ENCODE results near the gene PARD3.

The PARD3 gene

DNA sequence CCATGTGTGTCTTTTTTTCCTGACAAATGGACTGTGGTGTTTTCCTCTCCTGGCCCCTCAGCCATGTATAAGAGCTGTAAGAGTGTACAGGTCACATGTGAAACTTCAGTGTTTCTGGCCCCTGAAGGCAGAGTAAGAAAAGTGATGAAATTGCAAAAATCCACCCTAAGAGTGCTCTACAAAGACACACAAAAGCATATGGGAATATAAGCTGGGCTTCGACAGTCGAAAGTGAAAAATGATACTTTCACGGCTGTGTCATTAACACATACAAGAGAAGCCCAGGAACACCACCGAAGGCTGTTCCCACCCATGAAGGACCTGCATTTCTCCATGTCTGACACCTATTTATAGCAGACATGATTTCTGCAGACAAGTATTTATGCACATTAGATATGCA is 192.2 kb downstream of the PARD3 start:
- FAIRE-seq, result no peak
- DNase-seq (ENCODE audit: insufficient read length, low spot score), result no peak
- TF ChIP-seq, protein P1, sequence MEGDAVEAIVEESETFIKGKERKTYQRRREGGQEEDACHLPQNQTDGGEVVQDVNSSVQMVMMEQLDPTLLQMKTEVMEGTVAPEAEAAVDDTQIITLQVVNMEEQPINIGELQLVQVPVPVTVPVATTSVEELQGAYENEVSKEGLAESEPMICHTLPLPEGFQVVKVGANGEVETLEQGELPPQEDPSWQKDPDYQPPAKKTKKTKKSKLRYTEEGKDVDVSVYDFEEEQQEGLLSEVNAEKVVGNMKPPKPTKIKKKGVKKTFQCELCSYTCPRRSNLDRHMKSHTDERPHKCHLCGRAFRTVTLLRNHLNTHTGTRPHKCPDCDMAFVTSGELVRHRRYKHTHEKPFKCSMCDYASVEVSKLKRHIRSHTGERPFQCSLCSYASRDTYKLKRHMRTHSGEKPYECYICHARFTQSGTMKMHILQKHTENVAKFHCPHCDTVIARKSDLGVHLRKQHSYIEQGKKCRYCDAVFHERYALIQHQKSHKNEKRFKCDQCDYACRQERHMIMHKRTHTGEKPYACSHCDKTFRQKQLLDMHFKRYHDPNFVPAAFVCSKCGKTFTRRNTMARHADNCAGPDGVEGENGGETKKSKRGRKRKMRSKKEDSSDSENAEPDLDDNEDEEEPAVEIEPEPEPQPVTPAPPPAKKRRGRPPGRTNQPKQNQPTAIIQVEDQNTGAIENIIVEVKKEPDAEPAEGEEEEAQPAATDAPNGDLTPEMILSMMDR (IDR thresholded peaks at IDR 0.05; ENCODE audit: insufficient read depth, missing control alignments), result no peak

GRCh38 chr10:34618611-34619010 is 196.5 kb downstream of the PARD3 start:
- DNase-seq (ENCODE audit: insufficient read length, low spot score), result no peak
- FAIRE-seq, result no peak
- TF ChIP-seq, protein P1 (IDR thresholded peaks at IDR 0.05; ENCODE audit: insufficient read depth, missing control alignments), result no peak

DNA sequence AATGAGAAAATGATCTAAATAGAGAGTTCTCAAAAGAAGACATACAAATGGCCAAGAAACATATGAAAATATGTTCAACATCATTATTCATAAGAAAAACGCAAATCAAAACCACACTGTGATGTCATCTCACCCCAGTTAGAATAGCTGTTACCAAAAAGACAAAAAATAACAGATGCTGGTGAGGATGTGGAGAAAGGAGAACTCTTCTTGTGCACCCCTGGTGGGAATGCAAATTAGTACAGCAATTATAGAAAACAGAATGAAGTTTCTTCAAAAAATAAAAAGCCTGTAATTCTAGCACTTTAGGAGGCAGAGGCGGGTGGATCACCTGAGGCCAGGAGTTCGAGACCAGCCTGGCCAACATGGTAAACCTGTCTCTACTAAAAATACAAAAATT is 199.3 kb downstream of the PARD3 start:
- TF ChIP-seq, protein P1 (IDR thresholded peaks at IDR 0.05; ENCODE audit: insufficient read depth, missing control alignments), result no peak
- no peak for DNase-seq (ENCODE audit: insufficient read length, low spot score)
- no peak for FAIRE-seq

DNA sequence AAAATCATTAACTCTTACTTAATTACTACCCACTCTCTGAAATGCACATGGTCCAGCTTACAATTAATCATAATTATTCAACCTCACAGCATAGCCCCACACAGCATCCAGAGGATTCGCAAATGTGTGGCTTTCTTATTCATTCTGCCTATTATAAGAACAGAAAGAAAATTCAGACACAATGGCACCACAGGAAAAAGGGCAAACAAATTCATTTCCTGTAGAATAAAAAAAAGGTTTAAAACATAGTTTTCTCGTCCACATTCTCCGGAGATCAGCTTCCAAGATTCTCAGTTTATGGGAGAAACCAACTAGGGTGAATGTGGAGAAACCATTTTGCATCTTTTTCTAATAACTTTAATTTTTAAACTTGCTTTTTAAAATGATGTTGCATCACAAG is 201.6 kb downstream of the PARD3 start:
- no peak for DNase-seq (ENCODE audit: insufficient read length, low spot score)
- TF ChIP-seq, protein P1 (IDR thresholded peaks at IDR 0.05; ENCODE audit: insufficient read depth, missing control alignments), result no peak
- FAIRE-seq, result no peak

DNA sequence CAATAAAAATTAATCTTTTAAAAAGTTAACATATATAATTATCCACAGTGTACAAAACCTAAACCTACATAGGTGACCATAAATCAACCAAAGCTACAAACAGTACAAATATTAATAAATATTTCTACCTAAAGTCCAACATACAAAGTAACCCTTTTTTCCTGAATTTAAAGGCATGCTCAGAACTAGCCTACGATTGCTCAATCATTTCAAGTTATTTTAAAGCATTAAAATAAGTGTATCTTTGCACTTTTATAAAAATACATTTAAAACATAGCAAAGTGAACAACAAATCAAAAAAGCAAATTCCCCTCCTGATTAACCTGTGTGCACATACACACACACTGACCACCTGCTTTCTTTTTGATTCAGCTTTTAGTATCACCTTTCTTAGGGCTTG is 202.2 kb downstream of the PARD3 start:
- TF ChIP-seq, protein P1 (IDR thresholded peaks at IDR 0.05; ENCODE audit: insufficient read depth, missing control alignments), result no peak
- FAIRE-seq (no peak), DNase-seq (ENCODE audit: insufficient read length, low spot score) (no peak)

GRCh38 chr10:34612446-34612845 is 202.7 kb downstream of the PARD3 start:
- DNase-seq (ENCODE audit: insufficient read length, low spot score) (no peak), FAIRE-seq (no peak)
- TF ChIP-seq, protein P1 (IDR thresholded peaks at IDR 0.05; ENCODE audit: insufficient read depth, missing control alignments), result no peak

GRCh38 chr10:34609287-34609940 is 205.7 kb downstream of the PARD3 start:
- FAIRE-seq (no peak), DNase-seq (ENCODE audit: insufficient read length, low spot score) (no peak)

More at GRCh38 chr10:34609287-34609940, 205.7 kb downstream of the PARD3 start:
- TF ChIP-seq, protein P1 (IDR thresholded peaks at IDR 0.05; ENCODE audit: insufficient read depth, missing control alignments), result no peak

Measured in D721Med (cell line).